ENCODE results near the gene SPAG8. TPM values are rescaled to one million over a fixed set of nuclear protein-coding genes. Genes with fewer than 3 reads are reported as not detected.
A peak's percentile ranks its signal among the peaks of the same experiment; 100 is the strongest.

SPAG8 gene
- total and polyA plus RNA-seq, 2 experiments from 2014 or later = 0.10 to 0.63 TPM

GRCh38 chr9:35771534-35771933 lies 40.5 kb downstream of the SPAG8 start:
- WGBS (ENCODE audit: low lambda C conversion rate, missing lambda C conversion rate) = 55% methylated on average over 1 of the region's 1 CpG
- H3K27ac ChIP-seq = peak overlapping the region; percentile 51
- H2AFZ ChIP-seq = no peak overlapping the region
- H3K27me3 ChIP-seq = no peaks in the 10 kb centered on the region
- DNase-seq (ENCODE audit: low spot score) = no peak
- H3K4me2 ChIP-seq = peak overlapping the region; percentile 4
- H3K36me3 ChIP-seq (replicated peaks; ENCODE audit: insufficient read depth, low read depth) = no peaks in the 10 kb centered on the region
- H3K4me1 ChIP-seq (ENCODE audit: insufficient read depth) = peaks cover 11% of the 10 kb centered on the region
- no peaks in the 10 kb centered on the region for H3K9me3 ChIP-seq (ENCODE audit: low read depth)
- no peaks in the 10 kb centered on the region for H4K20me1 ChIP-seq (ENCODE audit: insufficient read depth, poor library complexity, severe bottlenecking)
- H3K9me2 ChIP-seq (replicated peaks; ENCODE audit: insufficient read depth) = no peaks in the 10 kb centered on the region
- TF ChIP-seq EZH2 (IDR thresholded peaks at IDR 0.05; ENCODE audit: borderline replicate concordance) (no peak), CTCF (IDR thresholded peaks at IDR 0.05; ENCODE audit: poor library complexity) (no peak), EZH2phosphoT487 (IDR thresholded peaks at IDR 0.05; ENCODE audit: low read depth, severe bottlenecking, unreplicated experiment) (no peak)
- peaks cover 14% of the 10 kb centered on the region for H3K79me2 ChIP-seq
- H3K4me3 ChIP-seq = no peak overlapping the region

GRCh38 chr9:35771075-35771433 lies 41.0 kb downstream of the SPAG8 start:
- no peak overlapping the region for H2AFZ ChIP-seq
- H3K79me2 ChIP-seq = peaks cover 19% of the 10 kb centered on the region
- peak overlapping the region; percentile 51 for H3K27ac ChIP-seq
- H3K4me3 ChIP-seq = no peak overlapping the region
- H3K4me1 ChIP-seq (ENCODE audit: insufficient read depth) = peaks cover 11% of the 10 kb centered on the region
- no peaks in the 10 kb centered on the region for H3K36me3 ChIP-seq (replicated peaks; ENCODE audit: insufficient read depth, low read depth)
- TF ChIP-seq EZH2phosphoT487 (IDR thresholded peaks at IDR 0.05; ENCODE audit: low read depth, severe bottlenecking, unreplicated experiment) (no peak), CTCF (IDR thresholded peaks at IDR 0.05; ENCODE audit: poor library complexity) (no peak), EZH2 (IDR thresholded peaks at IDR 0.05; ENCODE audit: borderline replicate concordance) (no peak)
- no peak for DNase-seq (ENCODE audit: low spot score)
- H3K27me3 ChIP-seq = no peaks in the 10 kb centered on the region
- 45% methylated on average over 4 of the region's 4 CpGs for WGBS (ENCODE audit: low lambda C conversion rate, missing lambda C conversion rate)
- no peaks in the 10 kb centered on the region for H4K20me1 ChIP-seq (ENCODE audit: insufficient read depth, poor library complexity, severe bottlenecking)
- H3K4me2 ChIP-seq = peak overlapping the region; percentile 4
- no peaks in the 10 kb centered on the region for H3K9me3 ChIP-seq (ENCODE audit: low read depth)
- H3K9me2 ChIP-seq (replicated peaks; ENCODE audit: insufficient read depth) = no peaks in the 10 kb centered on the region

DNA sequence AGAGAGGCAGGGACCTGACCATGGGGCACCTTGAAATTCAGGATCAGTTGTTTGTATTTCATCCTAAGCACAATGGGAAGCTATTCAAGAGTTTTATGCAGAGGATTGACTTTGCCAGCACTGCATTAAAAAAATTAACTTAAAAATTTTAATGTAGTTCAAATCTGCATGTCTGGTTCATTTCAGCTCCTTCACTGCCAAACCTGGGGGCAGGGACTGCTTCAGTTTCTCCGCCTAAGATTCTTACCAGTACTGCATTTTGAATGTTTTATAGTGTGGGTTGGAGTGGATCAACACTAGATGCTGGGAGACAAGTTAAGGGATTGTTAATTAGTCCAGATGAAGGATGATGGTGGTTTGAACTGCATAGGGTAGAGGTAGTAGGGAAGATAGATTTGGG lies 42.3 kb downstream of the SPAG8 start:
- no peak overlapping the region for H3K27ac ChIP-seq

More for the DNA sequence above, 42.3 kb downstream of the SPAG8 start:
- Histone ChIP-seq H3K79me2 (peaks cover 23% of the 10 kb centered on the region), H4K20me1 (ENCODE audit: insufficient read depth, poor library complexity, severe bottlenecking) (no peaks in the 10 kb centered on the region), H3K4me2 (no peak overlapping the region), H3K36me3 (replicated peaks; ENCODE audit: insufficient read depth, low read depth) (no peaks in the 10 kb centered on the region), H3K27me3 (no peaks in the 10 kb centered on the region), H3K9me2 (replicated peaks; ENCODE audit: insufficient read depth) (no peaks in the 10 kb centered on the region), H3K4me3 (no peak overlapping the region), H3K9me3 (ENCODE audit: low read depth) (no peaks in the 10 kb centered on the region), H2AFZ (no peak overlapping the region), H3K4me1 (ENCODE audit: insufficient read depth) (peaks cover 11% of the 10 kb centered on the region)
- no peak for DNase-seq (ENCODE audit: low spot score)
- 89% methylated on average over 1 of the region's 1 CpG for WGBS (ENCODE audit: low lambda C conversion rate, missing lambda C conversion rate)
- no peak for TF ChIP-seq CTCF (IDR thresholded peaks at IDR 0.05; ENCODE audit: poor library complexity)
- no peak for TF ChIP-seq EZH2phosphoT487 (IDR thresholded peaks at IDR 0.05; ENCODE audit: low read depth, severe bottlenecking, unreplicated experiment)
- TF ChIP-seq EZH2 (IDR thresholded peaks at IDR 0.05; ENCODE audit: borderline replicate concordance) = no peak
